GM12892 (cell line): Measurements from ENCODE around the gene GRAMD2A.

Experiments
- POLR2A ChIP-seq: IDR thresholded peaks from 2 replicates; pipeline ENCODE4 v1.6.1; 2011; ENCODE audit warnings: low read depth, low read length, control low read depth
- POLR2AphosphoS5 ChIP-seq: IDR thresholded peaks from 2 replicates; pipeline ENCODE4 v1.6.1; 2011; ENCODE audit warnings: low read depth, low read length, control low read depth

DNA sequence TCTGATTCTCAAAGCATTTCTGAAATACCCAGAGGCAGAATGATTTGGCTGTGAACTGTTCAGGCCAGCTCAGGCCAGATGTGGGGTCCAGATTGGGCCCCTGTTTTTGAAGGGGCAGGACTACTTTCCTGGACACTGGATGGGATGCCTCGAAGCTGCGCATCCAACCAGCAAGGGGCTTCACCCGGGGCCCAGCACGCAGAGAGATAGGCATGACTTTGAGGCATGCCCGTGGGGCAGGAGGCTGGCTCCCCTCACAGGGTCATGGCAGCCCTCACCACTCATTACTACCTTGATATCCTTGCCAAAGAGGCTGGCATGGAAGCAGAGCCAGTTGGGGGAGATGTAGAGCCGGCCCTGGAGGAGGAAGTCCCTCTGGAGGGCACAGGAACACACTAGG is 30.1 kb downstream of the GRAMD2A start:
- TF ChIP-seq POLR2A: no peak
- TF ChIP-seq POLR2AphosphoS5: no peak
